Cardiac muscle cell (in vitro differentiated cells and primary cell): ENCODE data around the gene SKI. TPM values are rescaled to one million over a fixed set of nuclear protein-coding genes. Genes with fewer than 3 reads are reported as not detected.
A peak's percentile ranks its signal among the peaks of the same experiment; 100 is the strongest.

Experiments
- DNase-seq, 2 donors: peaks; one replicate each; pipeline versions ENCODE4 v3.0.0 to v3.0.0-alpha.2; 2010 to 2017; ENCODE audit warnings: low read depth in 1 of 2, low spot score in 1 of 2
- H3K27ac ChIP-seq: fragments of 200-600 bp; sonication (generic); 2 replicates; pipeline ENCODE4 v1.5.1; 2016
- H3K27me3 ChIP-seq: fragments of 200-600 bp; sonication (generic); 2 replicates; pipeline ENCODE4 v1.6.0; 2016; ENCODE audit warnings: control low read depth
- H3K36me3 ChIP-seq: fragments of 200-600 bp; sonication (generic); 2 replicates; pipeline ENCODE4 v1.5.1; 2016; ENCODE audit warnings: control low read depth
- H3K4me1 ChIP-seq: fragments of 200-600 bp; sonication (generic); 2 replicates; pipeline ENCODE4 v1.8.1; 2017; ENCODE audit warnings: low read depth, mild to moderate bottlenecking, mixed run types
- H3K4me3 ChIP-seq: fragments of 200-600 bp; sonication (generic); 2 replicates; pipeline ENCODE4 v1.5.1; 2016; ENCODE audit warnings: mild to moderate bottlenecking
- H3K9me3 ChIP-seq: fragments of 200-600 bp; sonication (generic); 2 replicates; pipeline ENCODE4 v1.5.1; 2017; ENCODE audit warnings: low read depth, mild to moderate bottlenecking, control low read depth
- CTCF ChIP-seq: IDR thresholded peaks from 2 replicates; pipeline ENCODE4 v1.5.1; 2012; ENCODE audit warnings: low read depth, mild to moderate bottlenecking, low read length
- polyA plus RNA-seq: library from polyadenylated mRNA; unstranded; fragments of >200 nt; fragmentation: Nextera tagmentation; extraction: Ambion mirVana; gene quantifications from 2 replicates; pipeline ENCODE4 v1.2.1, GENCODE V29; 2016
- total RNA-seq: library from RNA; depleted of rRNA; stranded (reverse); fragments of >200 nt; gene quantifications from 2 replicates; pipeline ENCODE4 v1.2.3, GENCODE V29; 2016

SKI gene
- total and polyA plus RNA-seq, 2 experiments from 2014 or later = 2.7 to 31.9 TPM

DNA sequence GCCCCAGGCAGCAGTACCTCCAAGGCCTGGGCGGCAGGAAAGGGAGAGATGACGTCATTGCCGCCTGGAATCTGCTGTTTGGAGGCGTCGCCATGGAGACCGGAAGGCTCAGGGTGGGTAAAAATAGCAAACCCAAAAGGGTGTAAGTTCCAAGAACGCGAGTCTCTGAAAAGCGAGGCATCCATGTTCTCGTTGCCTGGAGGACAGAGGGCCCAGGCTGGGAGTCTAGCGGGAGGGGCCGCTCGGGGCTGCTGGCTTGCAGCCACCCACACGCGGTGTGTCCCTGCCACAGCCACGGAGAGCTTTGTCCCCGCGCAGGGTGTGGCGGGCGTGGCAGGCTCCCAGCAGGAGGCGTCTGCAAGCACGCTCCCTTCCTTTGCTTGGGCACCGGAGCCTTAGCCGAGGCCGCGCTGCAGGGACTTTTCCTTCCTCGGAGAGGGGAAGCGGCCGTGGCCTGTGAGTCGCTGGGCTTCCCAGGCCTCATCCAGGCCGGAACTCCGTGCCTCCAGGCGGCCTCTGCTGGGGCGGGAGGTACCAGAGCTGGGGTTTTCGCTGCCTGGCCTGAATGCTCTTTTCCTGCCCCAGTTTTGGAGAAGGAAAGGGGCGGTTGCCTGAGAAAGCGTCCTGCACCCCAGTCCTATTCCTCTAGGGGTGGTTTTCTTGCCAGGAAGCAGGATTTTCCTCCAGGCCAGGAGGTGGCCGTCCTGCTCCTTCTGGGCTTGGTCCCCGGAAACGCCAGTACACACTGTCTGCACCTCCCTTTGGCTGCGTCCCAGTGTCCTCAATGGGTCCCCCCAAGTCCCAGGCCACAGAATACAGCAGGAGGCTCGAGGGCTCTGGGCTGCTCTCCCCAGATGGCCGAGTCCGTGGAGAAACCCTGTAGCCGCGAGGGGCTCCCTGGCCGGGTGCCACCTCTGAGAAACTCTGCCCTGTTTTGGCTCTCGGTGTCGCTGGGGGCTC, 15.3 kb upstream of the SKI start:
- peak overlapping the region; percentile 96 for H3K27ac ChIP-seq
- no peaks in the 10 kb centered on the region for H3K9me3 ChIP-seq
- H3K36me3 ChIP-seq = no peaks in the 10 kb centered on the region
- peak; percentile 27 for TF ChIP-seq CTCF
- peaks cover 33% of the 10 kb centered on the region for H3K4me1 ChIP-seq
- no peaks in the 10 kb centered on the region for H3K27me3 ChIP-seq
- peak; percentile 86 to 98 for DNase-seq
- no peak overlapping the region for H3K4me3 ChIP-seq

- H3K27ac ChIP-seq = peak overlapping the region; percentile 96
- peaks cover 33% of the 10 kb centered on the region for H3K4me1 ChIP-seq
- TF ChIP-seq CTCF = no peak
- H3K27me3 ChIP-seq = no peaks in the 10 kb centered on the region
- H3K9me3 ChIP-seq = no peaks in the 10 kb centered on the region
- H3K36me3 ChIP-seq = no peaks in the 10 kb centered on the region
- no peak overlapping the region for H3K4me3 ChIP-seq
- peak in 1 of 2 donors; percentile 92 for DNase-seq
Observed at GRCh38 chr1:2213576-2214505, 14.3 kb upstream of the SKI start.

DNA sequence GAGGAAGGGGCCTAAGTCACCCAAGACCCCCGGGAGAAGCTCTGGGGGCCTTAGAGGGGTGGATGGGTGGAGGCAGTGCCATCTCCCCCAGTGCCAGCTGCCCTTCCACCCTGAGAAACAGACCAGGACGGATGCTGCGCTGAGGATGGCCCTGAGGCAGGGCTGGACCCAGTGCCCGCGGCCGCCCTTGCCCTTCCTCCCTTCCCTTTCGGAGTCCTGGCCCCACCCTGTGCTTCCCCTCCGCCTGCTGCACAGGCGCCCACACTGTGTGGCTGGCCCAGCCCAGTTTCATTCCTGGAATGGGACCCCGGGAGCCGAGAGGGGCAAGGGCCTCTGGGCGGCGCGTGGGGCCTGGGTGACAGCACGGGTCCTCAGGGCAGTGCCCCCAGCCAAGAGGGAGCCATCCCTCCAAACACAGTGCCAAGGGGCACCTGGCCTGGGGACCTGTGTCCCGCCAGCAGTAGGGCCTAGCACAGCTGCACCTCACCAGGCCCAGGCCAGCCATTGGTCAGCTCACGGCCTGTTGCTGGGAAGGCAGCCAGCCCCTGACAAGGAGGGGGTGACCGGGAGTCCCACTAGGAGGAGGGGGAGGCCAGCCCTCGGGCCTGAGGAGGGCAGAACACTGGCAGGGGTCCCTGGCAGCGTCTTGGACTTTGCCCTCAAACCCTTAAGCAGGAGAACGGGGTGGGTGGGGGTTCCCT, 13.4 kb upstream of the SKI start:
- TF ChIP-seq CTCF = no peak
- Histone ChIP-seq H3K27ac (peak overlapping the region; percentile 96), H3K36me3 (no peaks in the 10 kb centered on the region), H3K27me3 (no peaks in the 10 kb centered on the region), H3K4me3 (no peak overlapping the region), H3K9me3 (no peaks in the 10 kb centered on the region), H3K4me1 (peaks cover 33% of the 10 kb centered on the region)
- no peak for DNase-seq

- Histone ChIP-seq H3K4me1 (peaks cover 33% of the 10 kb centered on the region), H3K4me3 (no peak overlapping the region), H3K9me3 (no peaks in the 10 kb centered on the region), H3K27ac (peak overlapping the region; percentile 96), H3K27me3 (no peaks in the 10 kb centered on the region), H3K36me3 (no peaks in the 10 kb centered on the region)
- no peak for DNase-seq
- TF ChIP-seq CTCF = no peak
Observed at GRCh38 chr1:2215329-2215728, 12.8 kb upstream of the SKI start.
